ENCODE results near the gene PEPD.

The PEPD gene

DNA sequence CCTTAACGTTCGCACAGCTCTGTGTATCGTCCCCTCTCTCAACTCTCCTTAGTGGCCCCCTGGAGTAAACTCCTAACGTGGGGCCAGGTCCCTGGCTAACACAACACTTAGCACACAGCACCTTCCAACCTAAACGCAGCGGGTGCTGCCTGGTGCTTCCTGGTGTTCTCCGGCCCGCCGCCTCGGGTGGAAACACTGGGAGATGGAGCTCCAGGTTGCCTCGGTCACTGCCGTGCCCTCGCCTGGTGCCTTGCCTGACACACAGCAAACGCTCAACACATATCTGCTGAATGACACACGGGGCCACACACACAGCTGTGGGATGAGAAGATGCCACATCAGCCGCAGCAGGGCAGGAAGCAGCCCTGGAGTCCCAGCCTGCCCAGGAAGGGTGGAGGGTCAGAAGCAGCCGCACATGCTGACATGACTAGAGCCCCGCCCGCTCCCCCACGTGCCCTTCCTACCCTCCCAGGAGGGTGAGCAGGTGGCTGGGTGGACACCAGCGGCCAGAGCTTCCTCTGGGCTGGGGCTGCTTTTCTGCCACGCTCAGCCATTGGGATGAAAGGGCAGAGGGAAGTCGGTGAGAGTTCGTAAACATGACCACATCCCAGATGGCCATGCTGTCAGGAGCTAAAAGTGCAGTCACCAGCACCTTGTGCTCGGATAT, 6.6 kb downstream of the PEPD start:
- peak; percentile 2 for DNase-seq
- 78% methylated on average over 25 of the region's 25 CpGs for WGBS
- Histone ChIP-seq H2AK5ac (ENCODE audit: low read length, severe bottlenecking) (no peak overlapping the region), H4K8ac (ENCODE audit: low read length) (peak overlapping the region; percentile 32), H3K79me1 (replicated peaks; ENCODE audit: low read length, poor library complexity, severe bottlenecking) (peaks cover 70% of the 10 kb centered on the region), H3K36me3 (ENCODE audit: control insufficient read depth in 1 of 2, insufficient read depth in 2 of 2, low read depth in 1 of 2, low read length in 2 of 2) (peaks cover 10 to 28% of the 10 kb centered on the region in 2 experiments), H3K14ac (ENCODE audit: low read length in 2 of 2) (no peak overlapping the region), H3K4ac (ENCODE audit: low read depth in 1 of 2, low read length in 2 of 2) (no peak overlapping the region), H3K4me3 (ENCODE audit: insufficient read depth in 1 of 2, low read depth in 1 of 2, low read length in 2 of 2) (no peak overlapping the region), H3K23ac (ENCODE audit: low read length in 2 of 2) (no peak overlapping the region), H3K4me1 (ENCODE audit: control insufficient read depth, insufficient read depth, low read depth, low read length) (peaks cover 16% of the 10 kb centered on the region), H2BK120ac (ENCODE audit: low read depth, low read length) (no peak overlapping the region), H3K27me3 (ENCODE audit: control insufficient read depth in 1 of 2, insufficient read depth in 1 of 2, low read length in 2 of 2) (no peaks in the 10 kb centered on the region), H4K91ac (ENCODE audit: low read length) (peak overlapping the region; percentile 37), H3K4me2 (ENCODE audit: low read length, poor library complexity, severe bottlenecking) (no peak overlapping the region), H3K9ac (ENCODE audit: low read length) (no peak overlapping the region), H2AFZ (ENCODE audit: low read depth, low read length) (no peak overlapping the region), H3K27ac (ENCODE audit: low read length, poor library complexity, severe bottlenecking) (no peak overlapping the region), H3K9me3 (ENCODE audit: control insufficient read depth, low read length) (no peaks in the 10 kb centered on the region), H2BK15ac (ENCODE audit: low read depth, poor library complexity, severe bottlenecking) (no peak overlapping the region), H2BK5ac (ENCODE audit: low read depth, low read length, poor library complexity, severe bottlenecking) (no peak overlapping the region), H3K18ac (ENCODE audit: low read depth in 1 of 2, low read length in 2 of 2) (no peak overlapping the region), H2BK12ac (ENCODE audit: low read length in 2 of 2) (no peak overlapping the region)

DNA sequence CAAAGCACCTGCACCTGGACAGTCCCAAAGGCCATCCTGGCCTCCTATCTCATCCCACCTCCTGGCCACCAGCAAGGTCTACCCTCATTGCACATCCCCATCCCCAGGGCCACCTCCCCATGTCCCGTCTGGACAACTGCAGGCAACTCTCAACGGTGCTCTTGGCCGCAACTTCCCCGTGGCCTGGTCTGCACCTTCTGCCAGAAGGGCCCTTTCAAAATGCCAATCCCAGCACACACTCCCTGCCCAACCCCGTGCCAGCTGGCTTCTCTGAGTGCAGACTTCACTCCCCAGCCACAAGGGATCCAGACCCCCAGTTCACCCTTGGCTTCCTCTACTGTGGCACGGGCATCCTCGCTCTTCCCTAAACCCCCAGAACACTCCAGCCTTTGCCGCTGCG, 8.2 kb downstream of the PEPD start:
- no peak overlapping the region for H2BK15ac ChIP-seq (ENCODE audit: low read depth, poor library complexity, severe bottlenecking)
- no peak overlapping the region for H3K23ac ChIP-seq (ENCODE audit: low read length in 2 of 2)
- WGBS = 95% methylated on average over 9 of the region's 9 CpGs
- peaks cover 15 to 44% of the 10 kb centered on the region in 2 experiments for H3K36me3 ChIP-seq (ENCODE audit: control insufficient read depth in 1 of 2, insufficient read depth in 2 of 2, low read depth in 1 of 2, low read length in 2 of 2)
- no peak for DNase-seq
- no peaks in the 10 kb centered on the region for H3K27me3 ChIP-seq (ENCODE audit: control insufficient read depth in 1 of 2, insufficient read depth in 1 of 2, low read length in 2 of 2)
- H2BK12ac ChIP-seq (ENCODE audit: low read length in 2 of 2) = no peak overlapping the region
- no peak overlapping the region for H4K8ac ChIP-seq (ENCODE audit: low read length)
- no peak overlapping the region for H3K27ac ChIP-seq (ENCODE audit: low read length, poor library complexity, severe bottlenecking)
- H3K79me1 ChIP-seq (replicated peaks; ENCODE audit: low read length, poor library complexity, severe bottlenecking) = peaks cover 61% of the 10 kb centered on the region
- no peaks in the 10 kb centered on the region for H3K9me3 ChIP-seq (ENCODE audit: control insufficient read depth, low read length)
- H2BK120ac ChIP-seq (ENCODE audit: low read depth, low read length) = no peak overlapping the region
- H3K9ac ChIP-seq (ENCODE audit: low read length) = no peak overlapping the region
- H3K4me3 ChIP-seq (ENCODE audit: insufficient read depth in 1 of 2, low read depth in 1 of 2, low read length in 2 of 2) = no peak overlapping the region
- H2AFZ ChIP-seq (ENCODE audit: low read depth, low read length) = no peak overlapping the region
- H3K18ac ChIP-seq (ENCODE audit: low read depth in 1 of 2, low read length in 2 of 2) = no peak overlapping the region
- H2BK5ac ChIP-seq (ENCODE audit: low read depth, low read length, poor library complexity, severe bottlenecking) = no peak overlapping the region
- H2AK5ac ChIP-seq (ENCODE audit: low read length, severe bottlenecking) = no peak overlapping the region
- H3K14ac ChIP-seq (ENCODE audit: low read length in 2 of 2) = no peak overlapping the region
- no peak overlapping the region for H3K4me2 ChIP-seq (ENCODE audit: low read length, poor library complexity, severe bottlenecking)
- H4K91ac ChIP-seq (ENCODE audit: low read length) = no peak overlapping the region
- H3K4ac ChIP-seq (ENCODE audit: low read depth in 1 of 2, low read length in 2 of 2) = no peak overlapping the region
- H3K4me1 ChIP-seq (ENCODE audit: control insufficient read depth, insufficient read depth, low read depth, low read length) = peaks cover 15% of the 10 kb centered on the region

DNA sequence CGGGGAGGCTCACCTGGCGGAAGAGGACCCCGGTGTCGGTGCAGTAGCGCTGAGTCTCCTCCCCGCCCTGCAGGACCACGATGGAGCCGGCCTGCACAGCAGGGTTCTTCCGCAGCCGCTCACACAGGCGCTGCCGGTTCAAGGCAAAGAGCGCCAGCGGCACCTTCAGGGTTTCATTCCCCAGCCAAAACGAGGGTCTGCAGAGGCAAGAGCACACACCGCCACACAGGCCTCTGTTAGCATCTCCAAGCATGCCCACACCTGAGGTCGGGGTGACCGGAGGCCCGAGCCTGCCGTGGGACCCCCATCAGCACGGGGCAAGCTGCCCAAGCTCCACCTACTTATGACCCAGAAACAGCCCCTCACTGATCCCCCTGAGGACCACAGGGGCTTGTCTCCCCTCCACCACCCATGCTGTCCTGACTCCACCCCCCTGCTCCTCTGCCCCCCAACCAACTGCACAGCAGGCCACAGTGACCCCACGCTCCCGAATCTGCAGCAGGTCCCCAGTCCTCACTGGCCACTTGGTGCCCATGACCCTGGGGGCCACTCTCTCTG, 8.9 kb downstream of the PEPD start:
- Histone ChIP-seq H3K9me3 (ENCODE audit: control insufficient read depth, low read length) (no peaks in the 10 kb centered on the region), H2BK120ac (ENCODE audit: low read depth, low read length) (no peak overlapping the region), H4K91ac (ENCODE audit: low read length) (no peak overlapping the region), H3K4me3 (ENCODE audit: insufficient read depth in 1 of 2, low read depth in 1 of 2, low read length in 2 of 2) (no peak overlapping the region), H4K8ac (ENCODE audit: low read length) (no peak overlapping the region), H3K36me3 (ENCODE audit: control insufficient read depth in 1 of 2, insufficient read depth in 2 of 2, low read depth in 1 of 2, low read length in 2 of 2) (peaks cover 15 to 51% of the 10 kb centered on the region in 2 experiments), H3K4ac (ENCODE audit: low read depth in 1 of 2, low read length in 2 of 2) (no peak overlapping the region), H3K27ac (ENCODE audit: low read length, poor library complexity, severe bottlenecking) (no peak overlapping the region), H3K27me3 (ENCODE audit: control insufficient read depth in 1 of 2, insufficient read depth in 1 of 2, low read length in 2 of 2) (no peaks in the 10 kb centered on the region), H2BK15ac (ENCODE audit: low read depth, poor library complexity, severe bottlenecking) (no peak overlapping the region), H3K79me1 (replicated peaks; ENCODE audit: low read length, poor library complexity, severe bottlenecking) (peaks cover 55% of the 10 kb centered on the region), H3K4me2 (ENCODE audit: low read length, poor library complexity, severe bottlenecking) (no peak overlapping the region), H3K23ac (ENCODE audit: low read length in 2 of 2) (no peak overlapping the region), H2AK5ac (ENCODE audit: low read length, severe bottlenecking) (no peak overlapping the region), H3K4me1 (ENCODE audit: control insufficient read depth, insufficient read depth, low read depth, low read length) (peaks cover 15% of the 10 kb centered on the region), H2BK12ac (ENCODE audit: low read length in 2 of 2) (no peak overlapping the region), H2AFZ (ENCODE audit: low read depth, low read length) (no peak overlapping the region), H2BK5ac (ENCODE audit: low read depth, low read length, poor library complexity, severe bottlenecking) (no peak overlapping the region), H3K14ac (ENCODE audit: low read length in 2 of 2) (no peak overlapping the region), H3K9ac (ENCODE audit: low read length) (no peak overlapping the region), H3K18ac (ENCODE audit: low read depth in 1 of 2, low read length in 2 of 2) (no peak overlapping the region)
- WGBS = 96% methylated on average over 23 of the region's 23 CpGs
- DNase-seq = no peak

DNA sequence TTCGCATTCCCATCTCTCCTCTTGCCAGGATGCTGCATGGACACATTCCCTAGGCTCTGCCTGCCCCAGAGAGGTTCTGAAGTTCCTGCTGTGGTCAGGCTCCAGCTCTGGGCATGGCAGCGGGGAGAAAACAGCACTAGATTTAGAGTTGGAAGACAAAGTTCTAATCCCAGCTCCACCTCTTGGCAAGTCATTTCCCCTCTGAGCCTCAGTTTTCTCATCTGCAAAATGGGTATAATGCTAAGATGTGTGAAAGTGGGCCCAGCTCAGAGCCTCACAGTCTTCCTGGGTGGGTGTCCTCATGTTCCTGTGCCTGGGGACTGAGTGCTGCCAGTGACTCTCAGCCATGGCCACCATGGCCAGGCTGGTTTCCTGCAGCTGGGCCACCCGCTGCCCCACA, 9.6 kb downstream of the PEPD start:
- H3K27ac ChIP-seq (ENCODE audit: low read length, poor library complexity, severe bottlenecking) = no peak overlapping the region
- no peak overlapping the region for H3K14ac ChIP-seq (ENCODE audit: low read length in 2 of 2)
- H2BK5ac ChIP-seq (ENCODE audit: low read depth, low read length, poor library complexity, severe bottlenecking) = no peak overlapping the region
- no peak overlapping the region for H2BK120ac ChIP-seq (ENCODE audit: low read depth, low read length)
- H2BK12ac ChIP-seq (ENCODE audit: low read length in 2 of 2) = no peak overlapping the region
- H2AFZ ChIP-seq (ENCODE audit: low read depth, low read length) = no peak overlapping the region
- H3K4ac ChIP-seq (ENCODE audit: low read depth in 1 of 2, low read length in 2 of 2) = no peak overlapping the region
- peaks cover 57% of the 10 kb centered on the region for H3K79me1 ChIP-seq (replicated peaks; ENCODE audit: low read length, poor library complexity, severe bottlenecking)
- no peak overlapping the region for H2AK5ac ChIP-seq (ENCODE audit: low read length, severe bottlenecking)
- H3K18ac ChIP-seq (ENCODE audit: low read depth in 1 of 2, low read length in 2 of 2) = no peak overlapping the region
- no peak overlapping the region for H3K4me2 ChIP-seq (ENCODE audit: low read length, poor library complexity, severe bottlenecking)
- no peak overlapping the region for H3K4me3 ChIP-seq (ENCODE audit: insufficient read depth in 1 of 2, low read depth in 1 of 2, low read length in 2 of 2)
- no peak overlapping the region for H3K23ac ChIP-seq (ENCODE audit: low read length in 2 of 2)
- DNase-seq = no peak
- H3K4me1 ChIP-seq (ENCODE audit: control insufficient read depth, insufficient read depth, low read depth, low read length) = peaks cover 15% of the 10 kb centered on the region
- H3K27me3 ChIP-seq (ENCODE audit: control insufficient read depth in 1 of 2, insufficient read depth in 1 of 2, low read length in 2 of 2) = no peaks in the 10 kb centered on the region
- no peak overlapping the region for H3K9ac ChIP-seq (ENCODE audit: low read length)
- no peak overlapping the region for H4K91ac ChIP-seq (ENCODE audit: low read length)
- 94% methylated on average over 2 of the region's 3 CpGs for WGBS
- H3K9me3 ChIP-seq (ENCODE audit: control insufficient read depth, low read length) = no peaks in the 10 kb centered on the region
- H2BK15ac ChIP-seq (ENCODE audit: low read depth, poor library complexity, severe bottlenecking) = no peak overlapping the region
- no peak overlapping the region for H4K8ac ChIP-seq (ENCODE audit: low read length)
- H3K36me3 ChIP-seq (ENCODE audit: control insufficient read depth in 1 of 2, insufficient read depth in 2 of 2, low read depth in 1 of 2, low read length in 2 of 2) = peaks cover 15 to 53% of the 10 kb centered on the region in 2 experiments

Data from mesenchymal stem cell (in vitro differentiated cells and primary cell).